Endothelial cell of umbilical vein (primary cell): ENCODE results near the gene DOP1B. TPM values are rescaled to one million over a fixed set of nuclear protein-coding genes. Genes with fewer than 3 reads are reported as not detected.

Experiments
- BruUV-seq: library from RNA; stranded (reverse); fragments of 400-500 nt; replicated peaks from 2 replicates; lab custom pipeline; 2021; lab: Mats Ljungman, UMichigan
- CTCF ChIA-PET: fragments of 300-600, 350-600 bp; sonication (Branson Sonifier 250); formaldehyde crosslinking; loops from one replicate; lab custom pipeline; 2021; ENCODE audit warnings: antibody characterized with exemption, inconsistent platforms; lab: Charles Lee
- POLR2A ChIA-PET: fragments of 300-600, 350-600 bp; sonication (Branson Sonifier 250); formaldehyde crosslinking; loops from one replicate; lab custom pipeline; 2021; ENCODE audit warnings: antibody characterized with exemption, inconsistent platforms; lab: Charles Lee
- DNase-seq: peaks from one replicate; pipeline ENCODE4 v3.0.0-alpha.2; 2011; ENCODE audit warnings: low read depth, low spot score
- FAIRE-seq: peaks from 2 replicates; lab custom pipeline; 2011; peaks lifted over from hg19 to GRCh38; lab: Jason Lieb, UNC
- H2AFZ ChIP-seq: 2 replicates; pipeline ENCODE4 v1.6.0; 2012; ENCODE audit warnings: low read depth, low read length, control low read depth, inconsistent platforms
- H3K27ac ChIP-seq: 2 replicates; pipeline ENCODE4 v1.5.1; 2011; ENCODE audit warnings: low read depth, mild to moderate bottlenecking, control low read depth, low read length, moderate library complexity; ENCODE audit not compliant: insufficient read depth
- H3K27me3 ChIP-seq, 2 experiments: 2 replicates each; pipeline versions ENCODE4 v1.6.0 to v1.6.1; 2011; ENCODE audit warnings: low read length in 2 of 2, mixed read lengths in 1 of 2; ENCODE audit not compliant: control insufficient read depth in 2 of 2, insufficient read depth in 2 of 2
- H3K36me3 ChIP-seq, 2 experiments: 2 replicates in 1 of 2; 3 replicates in 1 of 2; pipeline ENCODE4 v1.5.1; 2011; ENCODE audit warnings: low read length in 2 of 2, mild to moderate bottlenecking in 1 of 2, moderate library complexity in 1 of 2; ENCODE audit not compliant: control insufficient read depth in 2 of 2, insufficient read depth in 2 of 2; ENCODE audit errors: extremely low read depth in 1 of 2
- H3K4me1 ChIP-seq: 3 replicates; pipeline ENCODE4 v1.5.1; 2011; ENCODE audit warnings: mild to moderate bottlenecking, low read length; ENCODE audit not compliant: control insufficient read depth, insufficient read depth; ENCODE audit errors: extremely low read depth
- H3K4me2 ChIP-seq: 2 replicates; pipeline ENCODE4 v1.6.1; 2011; ENCODE audit warnings: low read length, control low read depth, mixed read lengths; ENCODE audit not compliant: insufficient read depth
- H3K4me3 ChIP-seq, 3 experiments: fragments of 200-600 bp in 1 of 3; sonication (generic), shearing (Covaris generic) in 1 of 3; replicated peaks in 1 of 3; 2 replicates each; pipeline ENCODE4 v1.5.1; 2011 to 2016; ENCODE audit warnings: control low read depth in 3 of 3, low read length in 3 of 3, mild to moderate bottlenecking in 2 of 3, inconsistent platforms in 1 of 3, low read depth in 1 of 3, moderate library complexity in 1 of 3; ENCODE audit not compliant: insufficient read depth in 1 of 3
- H3K79me2 ChIP-seq: 2 replicates; pipeline ENCODE4 v1.6.0; 2012; ENCODE audit warnings: low read length, inconsistent platforms; ENCODE audit not compliant: control insufficient read depth, insufficient read depth
- H3K9ac ChIP-seq: replicated peaks from 2 replicates; pipeline ENCODE3; 2011; ENCODE audit warnings: low read length, control low read depth; ENCODE audit not compliant: insufficient read depth; ENCODE audit errors: extremely low read depth
- H3K9me1 ChIP-seq: replicated peaks from 3 replicates; pipeline ENCODE4 v1.6.0; 2011; ENCODE audit warnings: mild to moderate bottlenecking, low read length; ENCODE audit not compliant: control insufficient read depth, insufficient read depth; ENCODE audit errors: extremely low read depth
- H3K9me3 ChIP-seq: replicated peaks from 2 replicates; pipeline ENCODE4 v1.5.1; 2012; ENCODE audit warnings: low read length, inconsistent platforms; ENCODE audit not compliant: control insufficient read depth, insufficient read depth
- H4K20me1 ChIP-seq: replicated peaks from 2 replicates; pipeline ENCODE3; 2011; ENCODE audit warnings: mild to moderate bottlenecking, low read length; ENCODE audit not compliant: control insufficient read depth, insufficient read depth; ENCODE audit errors: extremely low read depth
- CTCF ChIP-seq, 2 donors: IDR thresholded peaks; 1 replicate in 1 of 2; 2 replicates in 1 of 2; pipeline ENCODE4 v1.5.1; 2011; ENCODE audit warnings: low read length in 2 of 2, mild to moderate bottlenecking in 2 of 2, moderate library complexity in 2 of 2, control low read depth in 1 of 2, inconsistent platforms in 1 of 2, low read depth in 1 of 2; ENCODE audit not compliant: insufficient read depth in 1 of 2; ENCODE audit errors: extremely low read depth in 1 of 2
- EZH2 ChIP-seq: IDR thresholded peaks from 2 replicates; pipeline ENCODE4 v1.6.1; 2012; ENCODE audit warnings: borderline replicate concordance, low read depth, mild to moderate bottlenecking, moderate library complexity, low read length, inconsistent platforms; ENCODE audit not compliant: severe bottlenecking
- FOS ChIP-seq: IDR thresholded peaks from 2 replicates; pipeline ENCODE4 v1.6.1; 2011; ENCODE audit warnings: mild to moderate bottlenecking, low read length, moderate library complexity, borderline replicate concordance; ENCODE audit not compliant: insufficient read depth
- GATA2 ChIP-seq: IDR thresholded peaks from 2 replicates; pipeline ENCODE4 v1.7.0; 2011; ENCODE audit warnings: low read depth, mild to moderate bottlenecking, moderate library complexity, mixed read lengths, low read length; ENCODE audit not compliant: insufficient read length, insufficient read depth
- JUN ChIP-seq: IDR thresholded peaks from 2 replicates; pipeline ENCODE4 v1.6.1; 2011; ENCODE audit warnings: borderline replicate concordance, low read depth; ENCODE audit not compliant: insufficient read length, insufficient read depth
- MYC ChIP-seq: IDR thresholded peaks from one replicate; pipeline ENCODE4 v1.6.1; 2011; ENCODE audit warnings: mild to moderate bottlenecking, low read depth, low read length
- POLR2A ChIP-seq: IDR thresholded peaks from 2 replicates; pipeline ENCODE4 v1.6.1; 2012; ENCODE audit warnings: low read depth, mild to moderate bottlenecking, control low read depth, low read length
- POLR2AphosphoS5 ChIP-seq: IDR thresholded peaks from 2 replicates; pipeline ENCODE4 v1.6.1; 2012; ENCODE audit warnings: low read depth, mild to moderate bottlenecking, control low read depth, low read length, moderate library complexity; ENCODE audit not compliant: insufficient read depth
- dilution Hi-C: fragments of 300-500 bp; cut with MboI; formaldehyde crosslinking; loops from one replicate; pipeline ENCODE4 v1.15.0; 2019; ENCODE audit warnings: low sequenced_read_pairs; ENCODE audit not compliant: extremely low pct_ligation_motif_present
- intact Hi-C: fragments of 100-400 bp; cut with micrococcal nuclease; formaldehyde crosslinking; loops from one replicate; pipeline ENCODE4 v1.10.0; 2022
- polyA plus RNA-seq, 4 experiments: library from polyadenylated mRNA; depleted of rRNA in 3 of 4; stranded (reverse) in 3 of 4; unstranded in 1 of 4; fragments of >200 nt; gene quantifications; 2 replicates each; pipeline versions ENCODE4 v1.2.1 to v1.2.3, GENCODE V29; 2011 to 2012; ENCODE audit warnings: missing spikeins in 1 of 4
- total RNA-seq: library from RNA; stranded (reverse); gene quantifications from 2 replicates; pipeline ENCODE4 v1.2.3, GENCODE V29; 2021
- TF ChIP-seq, protein P1 (sequence below): IDR thresholded peaks from 2 replicates; pipeline ENCODE4 v1.6.1; 2011; ENCODE audit not compliant: insufficient read depth, insufficient read length

Gene DOP1B
- total and polyA plus RNA-seq, 2 donors (not counting 3 experiments of a cell fraction or from before 2014, with no cell fraction given), result 3.7 to 9.9 TPM

DNA sequence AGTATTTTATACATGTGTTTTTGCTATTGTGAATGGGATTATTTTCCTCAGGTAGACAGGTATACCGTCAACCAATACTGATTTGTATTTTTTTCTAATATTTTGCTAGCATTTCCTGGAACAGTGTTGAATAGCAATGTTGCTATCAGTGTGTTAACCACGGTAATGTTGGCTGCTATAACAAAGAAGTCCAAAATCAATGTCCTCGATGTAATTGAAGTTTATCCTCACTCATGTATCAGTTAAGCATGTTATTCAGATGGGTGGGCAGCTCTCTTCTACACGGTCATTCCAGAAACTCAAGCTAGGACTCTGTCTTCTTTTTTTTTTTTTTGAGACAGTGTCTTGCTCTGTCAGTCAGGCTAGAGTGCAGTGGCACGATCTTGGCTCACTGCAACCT, 24.3 kb downstream of the DOP1B start:
- BruUV-seq, result no TSS peak
- no peak for FAIRE-seq
- dilution Hi-C loops, result no loop called here
- Histone ChIP-seq H3K4me3 (no peak overlapping the region), H3K27me3 (no peaks in the 10 kb centered on the region), H3K9ac (no peak overlapping the region), H3K27ac (no peak overlapping the region), H4K20me1 (no peaks in the 10 kb centered on the region), H3K9me3 (no peaks in the 10 kb centered on the region), H3K4me2 (no peak overlapping the region), H3K36me3 (no peaks in the 10 kb centered on the region), H3K4me1 (no peaks in the 10 kb centered on the region), H2AFZ (no peak overlapping the region), H3K79me2 (no peaks in the 10 kb centered on the region), H3K9me1 (no peaks in the 10 kb centered on the region)
- POLR2A ChIA-PET, result no interaction called here
- CTCF ChIA-PET, result interaction anchor here (1.2 kb wide), 1 partner anchor 8 kb away, joined by 3 read pairs; no protein-coding TSS in a partner anchor
- TF ChIP-seq JUN, result no peak
- TF ChIP-seq, protein P1, sequence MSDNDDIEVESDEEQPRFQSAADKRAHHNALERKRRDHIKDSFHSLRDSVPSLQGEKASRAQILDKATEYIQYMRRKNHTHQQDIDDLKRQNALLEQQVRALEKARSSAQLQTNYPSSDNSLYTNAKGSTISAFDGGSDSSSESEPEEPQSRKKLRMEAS, result no peak
- TF ChIP-seq GATA2, result no peak
- TF ChIP-seq CTCF (IDR thresholded peaks at IDR 0.05; ENCODE audit: extremely low read depth in 1 of 2, insufficient read depth in 1 of 2, low read depth in 1 of 2, low read length in 2 of 2), result no peak
- no peak for TF ChIP-seq MYC
- no peak for TF ChIP-seq FOS
- no peak for TF ChIP-seq POLR2A
- TF ChIP-seq POLR2AphosphoS5, result no peak
- TF ChIP-seq EZH2, result no peak
- no peak for DNase-seq
- intact Hi-C loops, result no loop called here
